Measurements from ENCODE around the gene ZNF578. TPM values are rescaled to one million over a fixed set of nuclear protein-coding genes. Genes with fewer than 3 reads are reported as not detected.

The ZNF578 gene
- total and polyA plus RNA-seq, 2 donors (not counting 3 experiments of a cell fraction or from before 2014, with no cell fraction given) = 0.46 to 1.00 TPM

- Histone ChIP-seq H3K9me1 (replicated peaks; ENCODE audit: control insufficient read depth, extremely low read depth, insufficient read depth, low read length) (no peaks in the 10 kb centered on the region), H4K20me1 (replicated peaks; ENCODE audit: control insufficient read depth, extremely low read depth, insufficient read depth, low read length) (no peaks in the 10 kb centered on the region), H3K9ac (replicated peaks; ENCODE audit: extremely low read depth, insufficient read depth, low read length) (no peak overlapping the region), H3K36me3 (ENCODE audit: control insufficient read depth in 2 of 2, extremely low read depth in 1 of 2, insufficient read depth in 2 of 2, low read length in 2 of 2) (no peaks in the 10 kb centered on the region), H3K9me3 (replicated peaks; ENCODE audit: control insufficient read depth, insufficient read depth, low read length) (no peaks in the 10 kb centered on the region), H2AFZ (ENCODE audit: low read depth, low read length) (no peak overlapping the region), H3K27me3 (ENCODE audit: control insufficient read depth in 2 of 2, insufficient read depth in 2 of 2, low read length in 2 of 2) (no peaks in the 10 kb centered on the region), H3K4me1 (ENCODE audit: control insufficient read depth, extremely low read depth, insufficient read depth, low read length) (no peaks in the 10 kb centered on the region), H3K4me2 (ENCODE audit: insufficient read depth, low read length) (no peak overlapping the region), H3K27ac (ENCODE audit: insufficient read depth, low read depth, low read length) (no peak overlapping the region), H3K4me3 (replicated peaks in 1 of 3; ENCODE audit: insufficient read depth in 1 of 3, low read depth in 1 of 3, low read length in 3 of 3) (no peak overlapping the region), H3K79me2 (ENCODE audit: control insufficient read depth, insufficient read depth, low read length) (no peaks in the 10 kb centered on the region)
- TF ChIP-seq GATA2 (IDR thresholded peaks at IDR 0.05; ENCODE audit: insufficient read depth, insufficient read length, low read depth, low read length) (no peak), EZH2 (IDR thresholded peaks at IDR 0.05; ENCODE audit: borderline replicate concordance, low read depth, low read length, severe bottlenecking) (no peak), POLR2AphosphoS5 (IDR thresholded peaks at IDR 0.05; ENCODE audit: insufficient read depth, low read depth, low read length) (no peak), CTCF (IDR thresholded peaks at IDR 0.05; ENCODE audit: extremely low read depth in 1 of 2, insufficient read depth in 1 of 2, low read depth in 1 of 2, low read length in 2 of 2) (no peak), MAX (IDR thresholded peaks at IDR 0.05; ENCODE audit: insufficient read depth, insufficient read length) (no peak), FOS (IDR thresholded peaks at IDR 0.05; ENCODE audit: borderline replicate concordance, insufficient read depth, low read length) (no peak), MYC (IDR thresholded peaks at IDR 0.05; ENCODE audit: low read depth, low read length) (no peak), POLR2A (IDR thresholded peaks at IDR 0.05; ENCODE audit: low read depth, low read length) (no peak), JUN (IDR thresholded peaks at IDR 0.05; ENCODE audit: borderline replicate concordance, insufficient read depth, insufficient read length, low read depth) (no peak)
- ChIA-PET POLR2A (no interaction called here), CTCF (interaction anchor here (0.7 kb wide), 1 partner anchor 217 kb away, joined by 3 read pairs; no protein-coding TSS in a partner anchor)
- BruUV-seq (replicated peaks) = no TSS peak
- dilution Hi-C loops (cut with MboI; ENCODE audit: extremely low pct_ligation_motif_present, low sequenced_read_pairs) = no loop called here
- intact Hi-C loops (cut with micrococcal nuclease) = no loop called here
- DNase-seq (ENCODE audit: low read depth, low spot score) (no peak), FAIRE-seq (no peak)
Observed at GRCh38 chr19:52464798-52465470, 11.6 kb downstream of the ZNF578 start.
